Measurements from ENCODE around the gene AGXT.
A peak's percentile ranks its signal among the peaks of the same experiment; 100 is the strongest.

AGXT gene

DNA sequence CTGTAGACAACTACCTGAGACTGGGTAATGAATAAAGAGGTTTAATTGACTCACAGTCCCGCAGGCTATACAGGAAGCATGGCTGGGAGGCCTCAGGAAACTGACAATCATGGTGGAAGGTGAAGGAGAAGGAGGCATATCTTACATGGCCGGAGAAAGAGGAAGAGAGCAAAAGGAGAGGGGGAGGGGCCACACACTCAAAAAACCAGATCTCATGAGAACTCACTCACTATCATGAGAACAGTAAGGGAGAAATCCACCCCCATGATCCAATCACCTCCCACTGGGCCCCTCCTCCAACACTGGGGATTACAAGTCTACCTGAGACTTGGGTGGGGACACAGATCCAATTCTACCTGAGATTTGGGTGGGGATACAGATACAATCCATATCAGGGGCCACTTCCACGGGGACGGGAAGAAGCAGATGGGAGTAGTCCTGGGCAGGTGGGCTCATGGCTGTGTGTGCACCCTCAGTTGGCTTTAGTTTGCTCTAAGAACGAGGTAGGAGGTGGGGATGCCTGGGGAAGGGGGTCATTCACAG lies 17.5 kb downstream of the AGXT start:
- Histone ChIP-seq H3K36me3 (ENCODE audit: low read depth) (no peaks in the 10 kb centered on the region), H3K4me1 (ENCODE audit: insufficient read depth, poor library complexity, severe bottlenecking) (no peaks in the 10 kb centered on the region), H3K4me3 (ENCODE audit: severe bottlenecking) (no peak overlapping the region), H3K27ac (ENCODE audit: poor library complexity, severe bottlenecking) (no peak overlapping the region), H3K27me3 (ENCODE audit: insufficient read depth, poor library complexity, severe bottlenecking) (peaks cover 2% of the 10 kb centered on the region), H3K9me3 (ENCODE audit: severe bottlenecking) (no peaks in the 10 kb centered on the region)
- ATAC-seq (ENCODE audit: low read depth) (no peak), DNase-seq (ENCODE audit: low spot score) (no peak)
- TF ChIP-seq, protein P1, sequence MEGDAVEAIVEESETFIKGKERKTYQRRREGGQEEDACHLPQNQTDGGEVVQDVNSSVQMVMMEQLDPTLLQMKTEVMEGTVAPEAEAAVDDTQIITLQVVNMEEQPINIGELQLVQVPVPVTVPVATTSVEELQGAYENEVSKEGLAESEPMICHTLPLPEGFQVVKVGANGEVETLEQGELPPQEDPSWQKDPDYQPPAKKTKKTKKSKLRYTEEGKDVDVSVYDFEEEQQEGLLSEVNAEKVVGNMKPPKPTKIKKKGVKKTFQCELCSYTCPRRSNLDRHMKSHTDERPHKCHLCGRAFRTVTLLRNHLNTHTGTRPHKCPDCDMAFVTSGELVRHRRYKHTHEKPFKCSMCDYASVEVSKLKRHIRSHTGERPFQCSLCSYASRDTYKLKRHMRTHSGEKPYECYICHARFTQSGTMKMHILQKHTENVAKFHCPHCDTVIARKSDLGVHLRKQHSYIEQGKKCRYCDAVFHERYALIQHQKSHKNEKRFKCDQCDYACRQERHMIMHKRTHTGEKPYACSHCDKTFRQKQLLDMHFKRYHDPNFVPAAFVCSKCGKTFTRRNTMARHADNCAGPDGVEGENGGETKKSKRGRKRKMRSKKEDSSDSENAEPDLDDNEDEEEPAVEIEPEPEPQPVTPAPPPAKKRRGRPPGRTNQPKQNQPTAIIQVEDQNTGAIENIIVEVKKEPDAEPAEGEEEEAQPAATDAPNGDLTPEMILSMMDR (IDR thresholded peaks at IDR 0.05; ENCODE audit: poor library complexity, severe bottlenecking): no peak

DNA sequence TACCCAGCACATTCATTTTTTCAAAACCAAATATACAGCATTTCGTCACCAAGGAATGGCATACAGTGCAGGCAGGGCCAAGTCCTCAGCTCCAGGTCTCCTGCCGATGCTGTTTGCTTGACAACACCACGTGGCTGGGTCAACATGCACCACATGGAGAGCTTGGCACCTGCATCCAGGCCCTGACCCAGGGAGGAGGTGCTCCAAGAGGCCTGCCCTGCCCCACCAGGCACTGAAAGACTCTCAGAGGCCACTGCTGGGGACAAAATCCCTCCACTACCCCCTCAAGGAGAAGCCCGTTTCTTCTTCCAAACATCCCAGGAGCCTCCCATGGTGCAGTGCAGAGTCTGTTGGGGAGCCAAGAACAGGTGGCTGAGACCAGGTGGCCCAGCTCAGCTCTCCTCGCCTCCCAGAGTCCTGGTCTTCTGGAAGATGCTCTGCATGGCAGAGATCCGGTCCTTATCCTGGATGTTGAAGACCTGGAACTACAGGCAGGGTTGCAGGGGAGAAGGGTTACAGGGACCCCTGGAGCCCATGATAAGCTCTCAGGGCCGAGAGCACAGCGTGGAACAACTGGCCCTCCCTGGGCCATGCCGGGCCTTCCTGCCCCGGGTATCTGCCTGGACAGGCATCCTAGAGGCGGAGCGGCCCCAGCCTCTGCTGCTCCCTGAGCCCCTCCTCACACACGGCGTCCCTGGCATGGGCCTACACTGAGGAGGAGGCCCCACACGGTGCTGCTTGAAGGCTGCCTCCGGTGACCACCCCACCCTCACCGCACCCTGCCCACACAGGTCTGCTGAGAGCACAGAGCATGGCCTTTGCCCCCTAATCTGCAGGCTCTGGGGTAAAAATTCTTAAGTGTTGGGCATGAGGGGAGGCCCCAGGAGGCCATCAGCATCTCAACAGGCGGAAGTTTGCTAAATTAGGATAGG lies 18.3 kb downstream of the AGXT start:
- Histone ChIP-seq H3K9me3 (ENCODE audit: severe bottlenecking) (no peaks in the 10 kb centered on the region), H3K4me3 (ENCODE audit: severe bottlenecking) (no peak overlapping the region), H3K27me3 (ENCODE audit: insufficient read depth, poor library complexity, severe bottlenecking) (no peaks in the 10 kb centered on the region), H3K36me3 (ENCODE audit: low read depth) (no peaks in the 10 kb centered on the region), H3K27ac (ENCODE audit: poor library complexity, severe bottlenecking) (no peak overlapping the region), H3K4me1 (ENCODE audit: insufficient read depth, poor library complexity, severe bottlenecking) (no peaks in the 10 kb centered on the region)
- DNase-seq (ENCODE audit: low spot score): peak; percentile 45
- TF ChIP-seq, protein P1 (IDR thresholded peaks at IDR 0.05; ENCODE audit: poor library complexity, severe bottlenecking): no peak
- no peak for ATAC-seq (ENCODE audit: low read depth)

DNA sequence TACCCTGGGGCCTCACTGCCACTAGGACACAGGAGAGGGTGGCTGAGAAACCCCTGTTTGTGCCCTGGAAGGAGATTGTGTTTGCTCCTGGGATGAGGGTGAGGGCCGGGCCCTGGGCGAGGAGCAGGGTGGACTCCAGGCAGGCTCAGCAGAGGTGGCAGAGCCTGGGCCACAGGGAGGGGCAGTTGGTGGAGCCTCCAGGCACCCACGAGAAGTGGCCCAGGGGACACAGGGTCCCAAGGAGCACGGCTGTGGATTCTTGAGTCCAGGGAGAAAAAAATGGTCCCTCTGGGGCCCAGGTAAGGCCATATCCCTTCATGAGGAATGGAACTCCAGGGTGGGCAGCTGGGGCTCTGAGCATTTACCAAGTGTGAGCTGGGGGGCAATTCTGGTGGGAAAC lies 19.0 kb downstream of the AGXT start:
- no peak overlapping the region for H3K27ac ChIP-seq (ENCODE audit: poor library complexity, severe bottlenecking)
- no peaks in the 10 kb centered on the region for H3K9me3 ChIP-seq (ENCODE audit: severe bottlenecking)
- TF ChIP-seq, protein P1 (IDR thresholded peaks at IDR 0.05; ENCODE audit: poor library complexity, severe bottlenecking): no peak
- DNase-seq (ENCODE audit: low spot score) (no peak), ATAC-seq (ENCODE audit: low read depth) (no peak)
- H3K4me3 ChIP-seq (ENCODE audit: severe bottlenecking): no peak overlapping the region
- H3K36me3 ChIP-seq (ENCODE audit: low read depth): no peaks in the 10 kb centered on the region
- H3K27me3 ChIP-seq (ENCODE audit: insufficient read depth, poor library complexity, severe bottlenecking): no peaks in the 10 kb centered on the region
- H3K4me1 ChIP-seq (ENCODE audit: insufficient read depth, poor library complexity, severe bottlenecking): no peaks in the 10 kb centered on the region

DNA sequence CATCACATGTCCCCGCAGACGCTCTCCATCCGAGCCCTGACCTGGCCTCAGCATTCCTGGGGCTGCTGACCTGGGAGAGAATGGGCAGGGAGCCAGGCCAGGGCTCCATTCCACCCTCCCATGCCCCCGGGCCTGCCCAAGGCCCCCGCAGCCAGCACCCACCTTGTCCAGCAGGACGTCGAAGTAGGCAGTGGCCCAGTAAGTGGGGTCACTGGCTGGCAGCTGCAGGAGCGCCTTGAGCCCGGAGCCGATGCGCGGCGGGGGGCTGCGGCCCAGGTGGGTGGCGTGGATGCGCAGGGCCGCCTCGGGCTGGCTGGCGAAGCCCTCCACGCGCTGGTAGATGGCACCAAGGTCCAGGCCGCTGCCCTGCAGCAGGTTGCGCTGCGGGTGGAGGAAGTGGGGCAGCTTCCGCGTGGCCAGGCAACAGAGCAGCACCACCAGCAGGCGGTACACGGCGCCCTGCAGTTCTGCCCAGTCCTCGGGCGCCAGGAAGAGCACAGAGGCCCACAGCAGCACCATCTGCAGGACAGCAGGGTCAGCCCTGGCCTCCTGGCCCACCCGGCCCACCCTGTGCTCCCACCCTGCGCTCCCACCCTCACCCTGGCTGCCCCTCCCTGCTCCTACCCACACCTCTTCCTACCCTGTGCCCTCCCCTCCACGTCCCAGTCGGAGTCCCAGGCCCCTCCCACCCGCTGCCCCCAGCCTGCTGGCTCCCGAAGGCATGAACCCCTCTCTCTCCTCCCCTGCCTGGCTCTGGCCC lies 19.7 kb downstream of the AGXT start:
- ATAC-seq (ENCODE audit: low read depth) (no peak), DNase-seq (ENCODE audit: low spot score) (no peak)
- Histone ChIP-seq H3K9me3 (ENCODE audit: severe bottlenecking) (no peaks in the 10 kb centered on the region), H3K36me3 (ENCODE audit: low read depth) (no peaks in the 10 kb centered on the region), H3K4me1 (ENCODE audit: insufficient read depth, poor library complexity, severe bottlenecking) (no peaks in the 10 kb centered on the region), H3K27me3 (ENCODE audit: insufficient read depth, poor library complexity, severe bottlenecking) (no peaks in the 10 kb centered on the region), H3K4me3 (ENCODE audit: severe bottlenecking) (no peak overlapping the region), H3K27ac (ENCODE audit: poor library complexity, severe bottlenecking) (no peak overlapping the region)
- TF ChIP-seq, protein P1 (IDR thresholded peaks at IDR 0.05; ENCODE audit: poor library complexity, severe bottlenecking): no peak

Data from RWPE2 (cell line).